Smooth muscle cell (in vitro differentiated cells): ENCODE measurements around the gene NUDT2. TPM values are rescaled to one million over a fixed set of nuclear protein-coding genes. Genes with fewer than 3 reads are reported as not detected.

Experiments used
- DNase-seq: peaks from one replicate; lab custom pipeline; 2025; ENCODE audit not compliant: unreplicated experiment; lab: John Stamatoyannopoulos, UW
- H2AFZ ChIP-seq: fragments of 200-600 bp; sonication (generic); 2 replicates; pipeline ENCODE4 v1.6.0; 2016; ENCODE audit warnings: antibody characterized with exemption, low read depth, mild to moderate bottlenecking
- H3F3A ChIP-seq: fragments of 200-600 bp; sonication (generic); 2 replicates; pipeline ENCODE4 v1.6.0; 2017; ENCODE audit warnings: antibody characterized with exemption, low read depth
- H3K27ac ChIP-seq: fragments of 200-600 bp; sonication (generic); 2 replicates; pipeline ENCODE4 v1.5.1; 2016; ENCODE audit warnings: low read depth, mild to moderate bottlenecking
- H3K27me3 ChIP-seq: fragments of 200-600 bp; sonication (generic); 2 replicates; pipeline ENCODE4 v1.6.1; 2016; ENCODE audit warnings: low read depth, mild to moderate bottlenecking
- H3K36me3 ChIP-seq: fragments of 200-600 bp; sonication (generic); 2 replicates; pipeline ENCODE4 v1.5.1; 2016; ENCODE audit warnings: low read depth
- H3K4me1 ChIP-seq: fragments of 200-600 bp; sonication (generic); 2 replicates; pipeline ENCODE4 v1.5.1; 2016; ENCODE audit warnings: low read depth
- H3K4me2 ChIP-seq: fragments of 200-600 bp; sonication (generic); 2 replicates; pipeline ENCODE4 v1.6.0; 2016; ENCODE audit warnings: mild to moderate bottlenecking
- H3K4me3 ChIP-seq: fragments of 200-600 bp; sonication (generic); 2 replicates; pipeline ENCODE4 v1.5.1; 2016; ENCODE audit warnings: mild to moderate bottlenecking
- H3K79me2 ChIP-seq: fragments of 200-600 bp; sonication (generic); 2 replicates; pipeline ENCODE4 v1.6.0; 2016; ENCODE audit warnings: low read depth, mild to moderate bottlenecking
- H3K9ac ChIP-seq: fragments of 200-600 bp; sonication (generic); 2 replicates; pipeline ENCODE4 v1.6.0; 2016; ENCODE audit warnings: low read depth
- H3K9me3 ChIP-seq: fragments of 200-600 bp; sonication (generic); replicated peaks from 2 replicates; pipeline ENCODE4 v1.5.1; 2016; ENCODE audit warnings: low read depth
- H4K20me1 ChIP-seq: fragments of 200-600 bp; sonication (generic); 2 replicates; pipeline ENCODE4 v1.6.0; 2016; ENCODE audit warnings: low read depth
- CTCF ChIP-seq: fragments of 200-600 bp; sonication (generic); IDR thresholded peaks from 2 replicates; pipeline ENCODE4 v1.5.1; 2017; ENCODE audit warnings: borderline replicate concordance, mild to moderate bottlenecking, antibody characterized with exemption; ENCODE audit not compliant: insufficient read depth, poor library complexity, severe bottlenecking
- WGBS: methylation state at CpG from one replicate; pipeline ENCODE4 v1.1.7; 2016; ENCODE audit warnings: low lambda C conversion rate; 5-methylcytosine and 5-hydroxymethylcytosine counted together
- polyA plus RNA-seq: library from polyadenylated mRNA; unstranded; fragments of >200 nt; fragmentation: Nextera tagmentation; extraction: Ambion mirVana; gene quantifications from 2 replicates; pipeline ENCODE4 v1.2.1, GENCODE V29; 2016
- total RNA-seq: library from RNA; depleted of rRNA; stranded (reverse); fragments of >200 nt; gene quantifications from 2 replicates; pipeline ENCODE4 v1.2.3, GENCODE V29; 2014

The NUDT2 gene
- total and polyA plus RNA-seq, 2 experiments from 2014 or later = 28.1 to 36.1 TPM

GRCh38 chr9:34310215-34310614, 19.2 kb upstream of the NUDT2 start:
- Histone ChIP-seq H3K9me3 (no peaks in the 10 kb centered on the region), H4K20me1 (no peaks in the 10 kb centered on the region), H3K27ac (no peak overlapping the region), H3K4me2 (no peak overlapping the region), H3K9ac (no peak overlapping the region), H3F3A (no peaks in the 10 kb centered on the region), H3K27me3 (no peaks in the 10 kb centered on the region), H3K4me1 (no peaks in the 10 kb centered on the region), H3K36me3 (no peaks in the 10 kb centered on the region), H3K4me3 (no peak overlapping the region), H3K79me2 (no peaks in the 10 kb centered on the region), H2AFZ (no peak overlapping the region)
- TF ChIP-seq CTCF = no peak
- WGBS = 95% methylated on average over 1 of the region's 1 CpG
- no peak for DNase-seq

GRCh38 chr9:34311499-34312185, 17.7 kb upstream of the NUDT2 start:
- 92% methylated on average over 6 of the region's 6 CpGs for WGBS
- Histone ChIP-seq H3K79me2 (no peaks in the 10 kb centered on the region), H2AFZ (no peak overlapping the region), H3K4me2 (no peak overlapping the region), H3K4me1 (no peaks in the 10 kb centered on the region), H3K4me3 (no peak overlapping the region), H3F3A (no peaks in the 10 kb centered on the region), H3K27ac (no peak overlapping the region), H3K9ac (no peak overlapping the region), H4K20me1 (no peaks in the 10 kb centered on the region), H3K36me3 (no peaks in the 10 kb centered on the region), H3K9me3 (no peaks in the 10 kb centered on the region), H3K27me3 (no peaks in the 10 kb centered on the region)
- DNase-seq = no peak
- no peak for TF ChIP-seq CTCF

- Histone ChIP-seq H3K79me2 (no peaks in the 10 kb centered on the region), H3F3A (no peaks in the 10 kb centered on the region), H3K4me2 (no peak overlapping the region), H3K4me1 (no peaks in the 10 kb centered on the region), H3K4me3 (no peak overlapping the region), H3K27me3 (no peaks in the 10 kb centered on the region), H3K9me3 (no peaks in the 10 kb centered on the region), H2AFZ (no peak overlapping the region), H4K20me1 (no peaks in the 10 kb centered on the region), H3K27ac (no peak overlapping the region), H3K36me3 (no peaks in the 10 kb centered on the region), H3K9ac (no peak overlapping the region)
- 91% methylated on average over 2 of the region's 2 CpGs for WGBS
- no peak for DNase-seq
- no peak for TF ChIP-seq CTCF
Measured at GRCh38 chr9:34317436-34317835, 11.9 kb upstream of the NUDT2 start.
